Measurements from ENCODE around the gene NTF3.
"Not testable (repeated sequence)": the region's sequence is repeated elsewhere in the genome, so short reads cannot be mapped to it uniquely, and the experiment has no call there.

NTF3 gene

DNA sequence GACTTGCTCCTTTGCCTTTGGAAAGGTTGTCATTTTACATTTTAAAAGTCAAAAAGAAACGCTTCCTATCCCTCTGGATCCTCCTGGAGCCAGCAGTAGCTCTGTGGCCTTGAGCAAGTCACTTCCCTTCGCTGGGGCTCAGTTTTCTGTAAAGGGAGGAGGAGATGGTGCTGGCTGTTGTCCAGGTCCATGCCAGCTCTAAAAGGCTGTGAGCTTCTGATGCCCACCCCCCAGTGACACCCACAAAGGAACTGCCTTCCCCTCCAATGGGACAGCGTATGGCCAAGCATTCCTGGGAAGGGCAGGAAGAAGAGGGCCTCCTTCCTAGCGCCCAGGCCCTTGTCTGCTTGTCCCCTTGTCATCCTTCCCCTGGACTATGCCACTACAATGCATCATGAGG is 81.5 kb downstream of the NTF3 start:
- DNase-seq, result no peak

DNA sequence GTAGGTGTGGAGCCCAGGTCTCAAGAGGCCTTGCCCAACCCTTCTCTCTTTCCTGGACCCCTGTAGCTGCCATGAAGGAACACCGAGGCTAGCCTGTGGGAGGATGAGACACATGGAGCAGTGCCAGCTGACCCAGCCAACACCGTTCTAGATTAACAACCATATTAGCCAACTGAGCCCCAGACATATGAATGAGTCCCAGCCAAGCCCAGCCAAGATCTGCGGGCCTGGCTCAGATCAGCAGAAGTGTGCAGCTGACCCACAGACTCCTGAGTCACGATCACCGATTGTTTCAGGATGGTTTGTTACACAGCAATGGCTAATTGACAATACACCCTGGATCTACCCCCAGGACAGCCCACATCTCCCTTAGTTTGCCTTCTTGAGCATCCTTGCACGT is 82.1 kb downstream of the NTF3 start:
- DNase-seq, result no peak

- DNase-seq, result no peak
These were observed 82.6 kb downstream of the NTF3 start for GRCh38 chr12:5514545-5514944.

DNA sequence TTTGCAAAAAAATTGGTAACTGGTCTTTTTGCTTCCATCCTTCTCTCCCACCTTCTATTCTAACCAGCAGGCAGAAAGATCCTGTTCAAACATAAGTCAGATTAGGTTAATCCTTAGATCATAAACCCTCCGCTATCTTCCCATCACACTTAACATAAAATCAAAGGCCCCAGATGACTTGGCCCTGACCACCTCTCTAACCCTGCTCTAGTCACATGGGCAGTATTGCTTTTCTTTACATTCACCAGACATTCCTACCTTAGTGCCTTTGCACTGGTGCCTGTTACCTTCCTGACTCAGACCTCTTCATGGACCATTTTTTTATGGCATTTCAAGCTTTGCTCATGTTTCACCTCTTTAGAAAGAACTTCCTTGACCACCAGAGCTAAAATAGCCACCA is 83.5 kb downstream of the NTF3 start:
- DNase-seq, result no peak

DNA sequence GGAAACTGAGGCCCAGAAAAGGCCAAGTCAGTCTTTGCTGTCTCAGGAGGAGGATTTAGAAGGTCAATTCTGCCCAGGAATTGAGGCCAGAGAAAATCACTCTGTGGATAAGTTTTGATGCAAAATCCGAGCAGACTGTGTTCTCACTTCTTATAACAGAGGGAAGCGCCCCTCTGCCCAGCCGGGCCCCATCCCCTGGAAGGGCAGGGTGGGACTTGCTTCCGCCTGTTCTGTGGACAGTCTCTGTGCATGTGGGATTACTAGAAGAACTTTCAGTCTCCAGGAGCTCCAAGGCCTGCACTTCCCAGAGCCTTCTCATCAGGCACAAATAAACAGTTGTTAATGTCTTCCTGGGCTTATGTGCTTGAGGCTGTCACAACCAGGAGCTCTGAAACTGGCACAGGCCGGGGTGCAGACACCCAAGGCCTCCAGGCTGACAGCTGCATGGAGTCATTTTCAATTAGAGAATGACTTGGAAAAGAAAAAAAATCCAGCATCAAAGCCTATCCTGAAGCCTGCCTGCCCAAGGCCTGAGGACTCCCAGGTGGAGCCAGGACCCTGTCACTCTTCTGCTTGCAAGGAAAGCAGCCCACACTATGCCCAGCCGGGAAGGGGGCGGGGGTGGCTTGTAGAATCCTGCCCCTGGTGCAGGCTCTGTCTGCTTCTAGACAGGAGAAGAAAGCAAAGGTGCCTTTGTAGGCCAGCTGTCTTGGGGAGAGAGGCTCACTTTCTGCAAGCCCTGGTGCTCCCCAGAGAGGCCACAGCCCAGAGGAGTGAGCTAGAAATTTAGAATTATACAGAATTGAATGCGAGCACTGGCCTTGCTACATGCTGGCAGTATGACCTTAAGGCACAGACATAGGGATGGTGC is 84.7 kb downstream of the NTF3 start:
- no peak for DNase-seq

GRCh38 chr12:5518584-5519365 is 86.9 kb downstream of the NTF3 start:
- DNase-seq, result no peak

DNA sequence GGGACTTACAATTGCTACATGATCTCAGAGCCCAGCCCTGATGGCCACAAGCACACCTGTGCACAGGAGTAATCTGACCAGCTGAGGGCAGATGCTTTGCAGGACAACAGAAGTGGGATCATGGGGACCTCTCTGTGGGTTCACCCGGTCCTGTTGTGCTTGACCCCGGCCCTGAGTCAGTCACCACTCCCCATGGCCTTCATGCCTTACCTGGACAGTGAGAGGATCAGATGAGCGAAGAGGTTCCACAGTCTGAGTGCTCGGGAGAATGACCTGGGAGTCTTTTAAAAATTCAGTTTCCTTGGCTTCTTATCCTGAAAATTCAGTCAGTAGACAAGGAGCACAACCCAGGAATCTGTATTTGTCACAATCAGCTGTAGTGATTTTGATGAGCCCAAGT is 88.1 kb downstream of the NTF3 start:
- DNase-seq, result no peak

GRCh38 chr12:5520831-5521230 is 88.9 kb downstream of the NTF3 start:
- DNase-seq, result no peak

GRCh38 chr12:5521456-5522325 is 89.8 kb downstream of the NTF3 start:
- no peak for DNase-seq

GRCh38 chr12:5522432-5523335 is 90.8 kb downstream of the NTF3 start:
- no peak for DNase-seq

DNA sequence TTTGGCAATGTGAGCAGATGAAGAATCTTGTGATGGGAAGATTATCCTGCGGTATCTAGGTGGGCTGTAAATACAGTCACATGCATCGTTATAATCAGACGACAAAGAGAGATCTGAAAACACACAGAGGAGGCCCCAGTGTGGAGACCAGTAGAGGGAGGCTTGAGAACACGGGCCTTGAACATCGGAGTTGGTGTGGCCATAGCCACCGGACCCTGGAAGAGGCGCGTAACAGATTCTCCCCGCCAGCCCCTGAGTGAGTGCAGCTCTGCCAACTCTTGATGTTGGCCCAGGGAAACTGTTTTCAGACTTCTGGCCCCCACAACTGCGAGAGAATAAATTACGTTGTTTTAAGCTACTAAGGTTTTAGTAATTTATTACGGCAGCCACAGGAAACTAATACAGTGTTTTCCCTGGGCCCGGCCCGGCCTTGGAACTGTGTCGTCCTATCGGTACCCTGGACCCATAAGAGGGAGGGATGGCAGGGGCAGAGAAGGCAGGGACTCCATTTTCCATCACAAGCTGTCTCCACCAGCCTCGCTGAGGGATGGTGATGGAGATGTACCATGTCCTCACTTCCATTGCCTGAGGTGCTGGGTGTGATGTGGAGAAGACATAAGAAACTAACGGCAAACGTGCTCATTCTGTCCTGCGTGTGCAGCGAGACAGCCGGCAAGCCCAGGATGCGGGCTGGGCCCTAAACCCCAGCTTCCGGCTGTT is 91.6 kb downstream of the NTF3 start:
- DNase-seq, result no peak

GRCh38 chr12:5524116-5524768 is 92.3 kb downstream of the NTF3 start:
- no peak for DNase-seq

- no peak for DNase-seq
These were observed 93.0 kb downstream of the NTF3 start for GRCh38 chr12:5524769-5525436.

GRCh38 chr12:5525783-5526367 is 94.0 kb downstream of the NTF3 start:
- no peak for DNase-seq

GRCh38 chr12:5533368-5533767 is 101.5 kb downstream of the NTF3 start:
- no peak for DNase-seq

GRCh38 chr12:5534426-5535199 is 102.7 kb downstream of the NTF3 start:
- DNase-seq, result no peak

GRCh38 chr12:5535541-5535940 is 103.6 kb downstream of the NTF3 start:
- DNase-seq, result no peak

- not testable (repeated sequence) for DNase-seq
These were observed 105.2 kb downstream of the NTF3 start for GRCh38 chr12:5537026-5537615.

- no peak for DNase-seq
These were observed 105.9 kb downstream of the NTF3 start for GRCh38 chr12:5537771-5538170.
